B cell (primary cell): Measurements from ENCODE around the gene HAX1. TPM values are rescaled to one million over a fixed set of nuclear protein-coding genes. Genes with fewer than 3 reads are reported as not detected.

Experiments
- ATAC-seq: fragments of 200-7000 bp; cut with Tn5 transposase; one replicate; pipeline ENCODE4 v1.10.0; 2021; ENCODE audit warnings: low read depth, mild to moderate bottlenecking, moderate number of reproducible peaks, moderate library complexity
- CTCF ChIA-PET: fragments of 350-600 bp; sonication (Branson Sonifier 250); formaldehyde crosslinking; loops from one replicate; lab custom pipeline; 2021; ENCODE audit warnings: antibody characterized with exemption, inconsistent platforms; lab: Charles Lee
- POLR2A ChIA-PET: fragments of 350-600 bp; sonication (Branson Sonifier 250); formaldehyde crosslinking; loops from one replicate; lab custom pipeline; 2021; ENCODE audit warnings: antibody characterized with exemption; lab: Charles Lee
- DNase-seq: peaks from one replicate; pipeline ENCODE4 v3.0.0; 2013
- H2AFZ ChIP-seq: 2 replicates; pipeline ENCODE4 v1.6.1; 2012; ENCODE audit warnings: mild to moderate bottlenecking, low read depth, low read length; ENCODE audit not compliant: insufficient read depth, poor library complexity, severe bottlenecking
- H3K27ac ChIP-seq, 2 donors: 1 replicate in 1 of 2; 2 replicates in 1 of 2; pipeline ENCODE4 v1.5.1; 2012 to 2013; ENCODE audit warnings: low read length in 2 of 2, mild to moderate bottlenecking in 2 of 2, moderate library complexity in 1 of 2
- H3K27me3 ChIP-seq, 4 experiments: fragments of 200-600 bp in 1 of 4; sonication (generic) in 1 of 4; replicated peaks in 1 of 4; 1 replicate in 2 of 4; 2 replicates in 2 of 4; pipeline versions ENCODE4 v1.6.1 to v1.7.0; 2013 to 2016; ENCODE audit warnings: low read length in 3 of 4, mild to moderate bottlenecking in 2 of 4, mixed read lengths in 1 of 4, moderate library complexity in 1 of 4; ENCODE audit not compliant: insufficient read depth in 4 of 4, control insufficient read depth in 3 of 4; ENCODE audit errors: control extremely low read depth in 1 of 4
- H3K36me3 ChIP-seq, 2 experiments: replicated peaks in 1 of 2; 1 replicate in 1 of 2; 2 replicates in 1 of 2; pipeline versions ENCODE4 v1.6.1 to v1.7.1; 2013; ENCODE audit warnings: low read length in 1 of 2; ENCODE audit not compliant: insufficient read depth in 2 of 2, control insufficient read depth in 1 of 2; ENCODE audit errors: control extremely low read depth in 1 of 2, extremely low read depth in 1 of 2
- H3K4me1 ChIP-seq, 2 donors: fragments of 200-600 bp in 1 of 2; sonication (generic) in 1 of 2; 1 replicate in 1 of 2; 2 replicates in 1 of 2; pipeline versions ENCODE4 v1.5.1 to v1.6.1; 2013 to 2017; ENCODE audit warnings: low read length in 2 of 2; ENCODE audit not compliant: control insufficient read depth in 2 of 2, insufficient read depth in 2 of 2
- H3K4me2 ChIP-seq: replicated peaks from 2 replicates; pipeline ENCODE3; 2012; ENCODE audit warnings: mild to moderate bottlenecking, low read depth, low read length; ENCODE audit not compliant: poor library complexity, severe bottlenecking
- H3K4me3 ChIP-seq, 5 experiments: fragments of 200-600 bp in 1 of 5; sonication (generic) in 1 of 5; 1 replicate in 3 of 5; 2 replicates in 2 of 5; pipeline versions ENCODE4 v1.5.1 to v1.7.0; 2011 to 2016; ENCODE audit warnings: low read length in 4 of 5, mild to moderate bottlenecking in 4 of 5, low read depth in 2 of 5, control low read depth in 1 of 5, moderate library complexity in 1 of 5; ENCODE audit not compliant: insufficient read depth in 1 of 5; ENCODE audit errors: control extremely low read depth in 1 of 5, extremely low read depth in 1 of 5
- H3K79me2 ChIP-seq: fragments of 200-600 bp; sonication (generic); one replicate; pipeline ENCODE4 v1.6.0; 2016; ENCODE audit warnings: low read length; ENCODE audit not compliant: control insufficient read depth, insufficient read depth
- H3K9ac ChIP-seq: fragments of 200-600 bp; sonication (generic); 2 replicates; pipeline ENCODE4 v1.6.1; 2017; ENCODE audit warnings: mild to moderate bottlenecking, low read length, moderate library complexity
- H3K9me3 ChIP-seq, 3 donors: one replicate each; pipeline versions ENCODE4 v1.6.1 to v1.7.1; 2013; ENCODE audit warnings: low read length in 2 of 3; ENCODE audit not compliant: control insufficient read depth in 2 of 3, insufficient read depth in 1 of 3; ENCODE audit errors: control extremely low read depth in 1 of 3
- H4K20me1 ChIP-seq: 2 replicates; pipeline ENCODE4 v1.6.0; 2012; ENCODE audit warnings: mild to moderate bottlenecking, low read length; ENCODE audit not compliant: insufficient read depth, control insufficient read depth, poor library complexity, severe bottlenecking
- H3K27ac Mint-ChIP-seq: one replicate; pipeline ENCODE4 v1.8.0; 2021; ENCODE audit warnings: mixed read lengths
- H3K27me3 Mint-ChIP-seq: one replicate; pipeline ENCODE4 v1.8.0; 2021; ENCODE audit warnings: mixed read lengths
- H3K4me1 Mint-ChIP-seq: one replicate; pipeline ENCODE4 v1.8.0; 2021; ENCODE audit warnings: mixed read lengths
- H3K4me3 Mint-ChIP-seq: one replicate; pipeline ENCODE4 v1.8.0; 2021; ENCODE audit warnings: mixed read lengths
- H3K9me3 Mint-ChIP-seq: one replicate; pipeline ENCODE4 v1.8.0; 2022; ENCODE audit warnings: mixed read lengths; ENCODE audit not compliant: insufficient read depth
- CTCF ChIP-seq: fragments of 200-600 bp; IDR thresholded peaks from one replicate; pipeline ENCODE4 v1.8.0; 2022; ENCODE audit warnings: antibody characterized with exemption, mild to moderate bottlenecking
- EZH2 ChIP-seq: IDR thresholded peaks from 2 replicates; pipeline ENCODE4 v1.6.1; 2012; ENCODE audit warnings: borderline replicate concordance, low read depth, mild to moderate bottlenecking, moderate library complexity, low read length; ENCODE audit not compliant: insufficient read depth, poor library complexity, severe bottlenecking
- WGBS: methylation state at CpG from one replicate; pipeline ENCODE4 v1.1.5; 2013; ENCODE audit warnings: missing lambda C conversion rate; ENCODE audit not compliant: insufficient coverage; 5-methylcytosine and 5-hydroxymethylcytosine counted together
- intact Hi-C: fragments of 100-400 bp; cut with micrococcal nuclease; formaldehyde crosslinking; loops from one replicate; pipeline ENCODE4 v1.10.0; 2022
- polyA plus RNA-seq: library from polyadenylated mRNA; depleted of rRNA; stranded (reverse); fragments of >200 nt; gene quantifications from 2 replicates; pipeline ENCODE4 v1.2.3, GENCODE V29; 2012
- total RNA-seq, 2 donors: library from RNA; stranded (reverse); fragments of 120-200 nt in 1 of 2; gene quantifications; 1 replicate in 1 of 2; 2 replicates in 1 of 2; pipeline versions ENCODE4 v1.2.3 to v1.2.4, GENCODE V29; 2013 to 2022

The HAX1 gene
- total and polyA plus RNA-seq, 2 donors (not counting 1 experiment from before 2014, with no cell fraction given) = 85.7 to 88.8 TPM

- DNase-seq (no peak), ATAC-seq (no peak)
- POLR2A ChIA-PET = no interaction called here
- Histone ChIP-seq H3K27me3 (peaks cover 0 to 8% (median 0%) of the 10 kb centered on the region in 4 experiments), H3K4me3 (no peak overlapping the region), H2AFZ (no peak overlapping the region), H3K27ac (no peak overlapping the region), H3K4me2 (no peak overlapping the region), H3K9me3 (peaks cover 0 to 37% (median 18%) of the 10 kb centered on the region in 3 donors), H3K4me1 (no peaks in the 10 kb centered on the region), H3K36me3 (no peaks in the 10 kb centered on the region), H3K9ac (no peak overlapping the region), H3K79me2 (no peaks in the 10 kb centered on the region), H4K20me1 (no peaks in the 10 kb centered on the region)
- Mint-ChIP-seq H3K27ac (no peak overlapping the region), H3K4me3 (no peak overlapping the region), H3K9me3 (peaks cover 2% of the 10 kb centered on the region), H3K4me1 (no peaks in the 10 kb centered on the region), H3K27me3 (peaks cover 7% of the 10 kb centered on the region)
- 85% methylated on average over 3 of the region's 8 CpGs for WGBS
- intact Hi-C loops = no loop called here
- TF ChIP-seq EZH2 = no peak
- TF ChIP-seq CTCF = no peak
- CTCF ChIA-PET = no interaction called here
Measured at GRCh38 chr1:154295408-154296235, 23.2 kb downstream of the HAX1 start.

GRCh38 chr1:154301582-154301981 is 29.2 kb downstream of the HAX1 start:
- POLR2A ChIA-PET = no interaction called here

More at GRCh38 chr1:154301582-154301981, 29.2 kb downstream of the HAX1 start:
- H2AFZ ChIP-seq = no peak overlapping the region
- no peak overlapping the region for H3K4me3 Mint-ChIP-seq
- H3K27ac Mint-ChIP-seq = no peak overlapping the region
- no peaks in the 10 kb centered on the region for H3K36me3 ChIP-seq
- no CpG with 5 or more reads among the region's 1 CpG for WGBS
- peaks cover 13% of the 10 kb centered on the region for H3K27me3 Mint-ChIP-seq
- TF ChIP-seq EZH2 = no peak
- TF ChIP-seq CTCF = no peak
- intact Hi-C loops = no loop called here
- H3K9me3 Mint-ChIP-seq = no peaks in the 10 kb centered on the region
- no peaks in the 10 kb centered on the region for H3K27me3 ChIP-seq
- H3K4me1 ChIP-seq = no peaks in the 10 kb centered on the region
- ATAC-seq (no peak), DNase-seq (no peak)
- H3K9me3 ChIP-seq = peaks cover 0 to 5% (median 0%) of the 10 kb centered on the region in 3 donors
- H3K4me1 Mint-ChIP-seq = no peaks in the 10 kb centered on the region
- no peak overlapping the region for H3K4me2 ChIP-seq
- no peak overlapping the region for H3K4me3 ChIP-seq
- H3K79me2 ChIP-seq = no peaks in the 10 kb centered on the region
- CTCF ChIA-PET = interaction anchor here (0.7 to 1.1 kb wide), 2 partner anchors 11 to 33 kb away, joined by 3 read pairs; no protein-coding TSS in a partner anchor
- no peak overlapping the region for H3K9ac ChIP-seq
- no peak overlapping the region for H3K27ac ChIP-seq
- H4K20me1 ChIP-seq = no peaks in the 10 kb centered on the region
